ENCODE data around the gene ZNF677. TPM values are rescaled to one million over a fixed set of nuclear protein-coding genes. Genes with fewer than 3 reads are reported as not detected.
"Not testable (repeated sequence)": the region's sequence is repeated elsewhere in the genome, so short reads cannot be mapped to it uniquely, and the experiment has no call there.

Gene ZNF677
- polyA plus RNA-seq, 1 donor (not counting 4 experiments of a cell fraction or from before 2014, with no cell fraction given) = 16.8 TPM

- dilution Hi-C loops (cut with MboI; ENCODE audit: extremely low pct_ligation_motif_present, low sequenced_read_pairs); H3K27ac ChIP-seq (ENCODE audit: control insufficient read depth, insufficient read depth, low read length); H3K9me1 ChIP-seq (ENCODE audit: control insufficient read depth, extremely low read depth, insufficient read depth, low read length); H4K20me1 ChIP-seq (ENCODE audit: control insufficient read depth, extremely low read depth, insufficient read depth, low read length); H3K36me3 ChIP-seq (ENCODE audit: control insufficient read depth in 2 of 2, extremely low read depth in 1 of 2, insufficient read depth in 2 of 2, low read length in 2 of 2); FAIRE-seq; H3K9me3 ChIP-seq (ENCODE audit: control insufficient read depth, low read depth, low read length); H3K4me3 ChIP-seq (ENCODE audit: control insufficient read depth in 2 of 3, extremely low read depth in 1 of 3, insufficient read depth in 2 of 3, low read depth in 1 of 3, low read length in 3 of 3); H3K4me2 ChIP-seq (ENCODE audit: control insufficient read depth, extremely low read depth, insufficient read depth, low read depth, low read length); DNase-seq (ENCODE audit: low read depth, low spot score); H3K79me2 ChIP-seq (ENCODE audit: control insufficient read depth, insufficient read depth, low read length); H3K4me1 ChIP-seq (ENCODE audit: control insufficient read depth, extremely low read depth, insufficient read depth, low read length); H3K27me3 ChIP-seq (ENCODE audit: control insufficient read depth, extremely low read depth, insufficient read depth, low read length); H2AFZ ChIP-seq (ENCODE audit: control insufficient read depth, low read length); H3K9ac ChIP-seq (ENCODE audit: control insufficient read depth, extremely low read depth, insufficient read depth, low read length): not testable (repeated sequence)
- peak in 1 of 3 experiments; percentile 4 for TF ChIP-seq CTCF (optimal IDR thresholded peaks at IDR 0.05 in 1 of 3, IDR thresholded peaks at IDR 0.05 in 1 of 3, conservative IDR thresholded peaks at IDR 0.05 in 1 of 3; ENCODE audit: extremely low read depth in 1 of 3, insufficient read depth in 2 of 3, low read length in 3 of 3)
These were observed 3.2 kb upstream of the ZNF677 start, which contains the start of gene VN1R2 for GRCh38 chr19:53257715-53258342. Gene VN1R2, plus strand, starts transcription at chr19:53258292. Its CDS starts 84 bp downstream, at chr19:53258376.

GRCh38 chr19:53246498-53246897 is 8.2 kb downstream of the ZNF677 start:
- Histone ChIP-seq H3K4me2 (ENCODE audit: control insufficient read depth, extremely low read depth, insufficient read depth, low read depth, low read length) (no peak overlapping the region), H3K4me1 (ENCODE audit: control insufficient read depth, extremely low read depth, insufficient read depth, low read length) (no peaks in the 10 kb centered on the region), H4K20me1 (ENCODE audit: control insufficient read depth, extremely low read depth, insufficient read depth, low read length) (no peaks in the 10 kb centered on the region), H3K9ac (ENCODE audit: control insufficient read depth, extremely low read depth, insufficient read depth, low read length) (no peak overlapping the region), H3K36me3 (ENCODE audit: control insufficient read depth in 2 of 2, extremely low read depth in 1 of 2, insufficient read depth in 2 of 2, low read length in 2 of 2) (peaks cover 0 to 5% of the 10 kb centered on the region in 2 experiments), H3K79me2 (ENCODE audit: control insufficient read depth, insufficient read depth, low read length) (no peaks in the 10 kb centered on the region), H3K27me3 (ENCODE audit: control insufficient read depth, extremely low read depth, insufficient read depth, low read length) (no peaks in the 10 kb centered on the region), H3K4me3 (ENCODE audit: control insufficient read depth in 2 of 3, extremely low read depth in 1 of 3, insufficient read depth in 2 of 3, low read depth in 1 of 3, low read length in 3 of 3) (no peak overlapping the region), H3K27ac (ENCODE audit: control insufficient read depth, insufficient read depth, low read length) (no peak overlapping the region), H3K9me1 (ENCODE audit: control insufficient read depth, extremely low read depth, insufficient read depth, low read length) (no peaks in the 10 kb centered on the region), H2AFZ (ENCODE audit: control insufficient read depth, low read length) (no peak overlapping the region), H3K9me3 (ENCODE audit: control insufficient read depth, low read depth, low read length) (peaks cover 7% of the 10 kb centered on the region)
- DNase-seq (ENCODE audit: low read depth, low spot score) = no peak
- no peak for TF ChIP-seq EZH2 (IDR thresholded peaks at IDR 0.05; ENCODE audit: low read length)
- TF ChIP-seq CTCF (optimal IDR thresholded peaks at IDR 0.05 in 1 of 3, IDR thresholded peaks at IDR 0.05 in 1 of 3, conservative IDR thresholded peaks at IDR 0.05 in 1 of 3; ENCODE audit: extremely low read depth in 1 of 3, insufficient read depth in 2 of 3, low read length in 3 of 3) = no peak
- no peak for FAIRE-seq
- dilution Hi-C loops (cut with MboI; ENCODE audit: extremely low pct_ligation_motif_present, low sequenced_read_pairs) = no loop called here

Measured in keratinocyte (primary cell).